Panc1 (cell line): ENCODE results near the gene TGM1. TPM values are rescaled to one million over a fixed set of nuclear protein-coding genes. Genes with fewer than 3 reads are reported as not detected.
A peak's percentile ranks its signal among the peaks of the same experiment; 100 is the strongest.
"Not testable (repeated sequence)": the region's sequence is repeated elsewhere in the genome, so short reads cannot be mapped to it uniquely, and the experiment has no call there.

Experiments
- ATAC-seq: fragments of 200-7000 bp; cut with Tn5 transposase; 2 replicates; pipeline ENCODE4 v1.9.1; 2020; ENCODE audit warnings: mild to moderate bottlenecking, moderate library complexity
- BruUV-seq: library from RNA; stranded (reverse); fragments of 400-500 nt; replicated peaks from 2 replicates; lab custom pipeline; 2021; lab: Mats Ljungman, UMichigan
- CTCF ChIA-PET: fragments of 300-600 bp; sonication (Branson Sonifier 250); formaldehyde crosslinking; loops from one replicate; lab custom pipeline; 2022; ENCODE audit warnings: antibody characterized with exemption; lab: Charles Lee
- POLR2A ChIA-PET: fragments of 300-600 bp; sonication (Branson Sonifier 250); formaldehyde crosslinking; loops from one replicate; lab custom pipeline; 2022; ENCODE audit warnings: antibody characterized with exemption; lab: Charles Lee
- DNase-seq: peaks from one replicate; pipeline ENCODE4 v3.0.0-alpha.2; 2010; ENCODE audit warnings: low read depth, low spot score
- H3K27ac ChIP-seq: 2 replicates; pipeline ENCODE4 v1.5.1; 2011; ENCODE audit warnings: mild to moderate bottlenecking, low read length, inconsistent platforms
- H3K27me3 ChIP-seq: fragments of 200-500 bp; sonication (Bioruptor generic); 2 replicates; pipeline ENCODE4 v1.6.0; 2014; ENCODE audit warnings: low read length, inconsistent platforms; ENCODE audit not compliant: control insufficient read depth, insufficient read depth
- H3K36me3 ChIP-seq: fragments of 200-500 bp; sonication (Bioruptor generic); 2 replicates; pipeline ENCODE4 v1.5.1; 2014; ENCODE audit warnings: inconsistent platforms, mild to moderate bottlenecking, low read length, moderate library complexity; ENCODE audit not compliant: control insufficient read depth, insufficient read depth
- H3K4me1 ChIP-seq: 2 replicates; pipeline ENCODE4 v1.5.1; 2011; ENCODE audit warnings: inconsistent platforms, mild to moderate bottlenecking, low read length, moderate library complexity; ENCODE audit not compliant: control insufficient read depth, insufficient read depth
- H3K4me3 ChIP-seq, 2 experiments: 2 replicates each; pipeline ENCODE4 v1.5.1; 2011 to 2012; ENCODE audit warnings: low read depth in 2 of 2, low read length in 2 of 2, mild to moderate bottlenecking in 2 of 2, inconsistent platforms in 1 of 2, moderate library complexity in 1 of 2
- H3K9me3 ChIP-seq: fragments of 200-500 bp; sonication (Bioruptor generic); 2 replicates; pipeline ENCODE4 v1.5.1; 2014; ENCODE audit warnings: low read depth, mild to moderate bottlenecking, inconsistent platforms, low read length, moderate library complexity; ENCODE audit not compliant: control insufficient read depth, insufficient read depth
- CTCF ChIP-seq: fragments of 450-650 bp; IDR thresholded peaks from 2 replicates; pipeline ENCODE4 v1.5.1; 2017; ENCODE audit warnings: mild to moderate bottlenecking
- POLR2AphosphoS5 ChIP-seq: IDR thresholded peaks from 2 replicates; pipeline ENCODE4 v1.6.1; 2012; ENCODE audit warnings: mild to moderate bottlenecking, low read depth, low read length, moderate library complexity
- REST ChIP-seq, 2 experiments: IDR thresholded peaks; 2 replicates each; pipeline ENCODE4 v1.6.1; 2011 to 2012; ENCODE audit warnings: low read depth in 2 of 2, control low read depth in 1 of 2, low read length in 1 of 2, mild to moderate bottlenecking in 1 of 2, moderate library complexity in 1 of 2; ENCODE audit not compliant: insufficient read depth in 1 of 2
- SIN3A ChIP-seq: IDR thresholded peaks from 2 replicates; pipeline ENCODE4 v1.6.1; 2012; ENCODE audit warnings: low read depth, mild to moderate bottlenecking, low read length, moderate library complexity, borderline replicate concordance; ENCODE audit not compliant: insufficient read depth
- TCF7L2 ChIP-seq: IDR thresholded peaks from 2 replicates; pipeline ENCODE4 v1.6.1; 2011; ENCODE audit warnings: mild to moderate bottlenecking, low read depth, low read length, inconsistent platforms
- in situ Hi-C: cut with HindIII; loops from 2 replicates; pipeline ENCODE4 v1.10.0; 2016; ENCODE audit warnings: low sequenced_read_pairs, low pct_unique_long_range_greater_than_20kb
- intact Hi-C: fragments of 100-400 bp; cut with micrococcal nuclease; formaldehyde crosslinking; loops from one replicate; pipeline ENCODE4 v1.10.0; 2022; ENCODE audit not compliant: unreplicated experiment
- total RNA-seq: library from RNA; stranded (reverse); gene quantifications from one replicate; pipeline ENCODE4 v1.2.1, GENCODE V29; 2021; ENCODE audit not compliant: unreplicated experiment

The TGM1 gene
- total RNA-seq, 1 experiment from 2014 or later = 2.3 TPM

- no TSS peak for BruUV-seq
- ChIA-PET POLR2A (interaction anchor here (0.6 to 0.7 kb wide), 2 partner anchors 31 to 53 kb away, joined by 4 read pairs; no protein-coding TSS in a partner anchor), CTCF (interaction anchor here (0.6 kb wide), 1 partner anchor 96 kb away, joined by 4 read pairs; no protein-coding TSS in a partner anchor)
- no peak for TF ChIP-seq CTCF
- no peak for TF ChIP-seq REST (IDR thresholded peaks at IDR 0.05; ENCODE audit: insufficient read depth in 1 of 2, low read depth in 2 of 2, low read length in 1 of 2)
- no peak for TF ChIP-seq POLR2AphosphoS5
- no peak overlapping the region for H3K27ac ChIP-seq
- no peak overlapping the region for H3K4me3 ChIP-seq
- H3K27me3 ChIP-seq = no peaks in the 10 kb centered on the region
- intact Hi-C loops (no loop called here), in situ Hi-C loops (no loop called here)
- peaks cover 1% of the 10 kb centered on the region; the same call in 1 of the 2 replicates for H3K36me3 ChIP-seq
- H3K9me3 ChIP-seq = no peaks in the 10 kb centered on the region
- H3K4me1 ChIP-seq = no peaks in the 10 kb centered on the region
- ATAC-seq = no peak
- no peak for DNase-seq
These were observed 16.2 kb downstream of the TGM1 start for GRCh38 chr14:24246765-24247212.

- H3K36me3 ChIP-seq, DNase-seq, intact Hi-C loops, H3K4me1 ChIP-seq, H3K9me3 ChIP-seq, BruUV-seq, ATAC-seq, CTCF ChIA-PET, H3K27me3 ChIP-seq, in situ Hi-C loops, H3K4me3 ChIP-seq, H3K27ac ChIP-seq: not testable (repeated sequence)
- POLR2A ChIA-PET = interaction anchor here (0.7 kb wide), 1 partner anchor 10 kb away, joined by 3 read pairs; no protein-coding TSS in a partner anchor
These were observed 17.6 kb downstream of the TGM1 start for GRCh38 chr14:24245350-24245749.

- Histone ChIP-seq H3K36me3 (peaks cover 6% of the 10 kb centered on the region; the same call in 1 of the 2 replicates), H3K27me3 (no peaks in the 10 kb centered on the region), H3K27ac (peak overlapping the region; percentile 93), H3K4me1 (peaks cover 12% of the 10 kb centered on the region), H3K4me3 (peak overlapping the region; percentile 77 to 91), H3K9me3 (no peaks in the 10 kb centered on the region)
- no peak for DNase-seq
- ChIA-PET POLR2A (interaction anchor here (2.0 kb wide), 1 partner anchor 54 kb away, joined by 6 read pairs; no protein-coding TSS in a partner anchor), CTCF (interaction anchor here (0.7 to 2.4 kb wide), 3 partner anchors 54 to 194 kb away, joined by 6 to 10 read pairs (median 8); partner anchors contain the start of genes DHRS1 and NOP9)
- no peak for ATAC-seq
- in situ Hi-C loops (no loop called here), intact Hi-C loops (loop anchor here (1.0 kb wide), 1 partner anchor 54 kb away; no protein-coding TSS in a partner anchor)
- no TSS peak for BruUV-seq
- TF ChIP-seq POLR2AphosphoS5 (no peak), TCF7L2 (no peak), REST (IDR thresholded peaks at IDR 0.05; ENCODE audit: insufficient read depth in 1 of 2, low read depth in 2 of 2, low read length in 1 of 2) (no peak), CTCF (no peak), SIN3A (no peak)
These were observed 19.6 kb downstream of the TGM1 start for GRCh38 chr14:24243336-24243836.
